ENCODE results near the gene FAM107B. TPM values are rescaled to one million over a fixed set of nuclear protein-coding genes. Genes with fewer than 3 reads are reported as not detected.

The FAM107B gene
- total and polyA plus RNA-seq, 2 of the 13 experiments (the other 11 are each of a cell fraction or from before 2014, with no cell fraction given): 15.7 to 24.8 TPM

- TF ChIP-seq MAF1 (CRISPR knock-in tag; IDR thresholded peaks at IDR 0.05; ENCODE audit: borderline replicate concordance): no peak
- no peak for TF ChIP-seq ZNF441 (CRISPR knock-in tag; IDR thresholded peaks at IDR 0.05; ENCODE audit: borderline replicate concordance)
- 0 out of 2 replicates have a peak, but pooled peaks have one; percentile 37 for TF ChIP-seq CBX5 (CRISPR knock-in tag; IDR thresholded peaks at IDR 0.05; ENCODE audit: borderline replicate concordance)
- TF ChIP-seq PHF8 (CRISPR knock-in tag; IDR thresholded peaks at IDR 0.05): no peak
- no peak for TF ChIP-seq SRSF1 (optimal IDR thresholded peaks at IDR 0.05; ENCODE audit: low read depth, low read length)
- TF ChIP-seq NFYC (CRISPR knock-in tag; IDR thresholded peaks at IDR 0.05): peak; percentile 43; the same call in 1 of the 2 replicates
- TF ChIP-seq THRA (CRISPR knock-in tag; IDR thresholded peaks at IDR 0.05; ENCODE audit: borderline replicate concordance): no peak
- no peak for TF ChIP-seq GMEB2 (CRISPR knock-in tag; IDR thresholded peaks at IDR 0.05; ENCODE audit: low read depth)
- TF ChIP-seq ZBTB37 (CRISPR knock-in tag; IDR thresholded peaks at IDR 0.05): no peak
- TF ChIP-seq HNRNPH1 (optimal IDR thresholded peaks at IDR 0.05; ENCODE audit: low read depth, low read length): no peak
- no peak for TF ChIP-seq ZNF136 (CRISPR knock-in tag; IDR thresholded peaks at IDR 0.05; ENCODE audit: low read depth)
- no peak for TF ChIP-seq KMT2B (CRISPR knock-in tag; IDR thresholded peaks at IDR 0.05)
- TF ChIP-seq FOXK2 (IDR thresholded peaks at IDR 0.05): peak; percentile 46; the same call in 1 of the 2 replicates
- TF ChIP-seq HMGXB3 (CRISPR knock-in tag; IDR thresholded peaks at IDR 0.05; ENCODE audit: borderline replicate concordance): peak; percentile 94
- TF ChIP-seq PBX2 (CRISPR knock-in tag; IDR thresholded peaks at IDR 0.05): no peak
- no peak for TF ChIP-seq ASH2L (IDR thresholded peaks at IDR 0.05; ENCODE audit: insufficient read length, low read depth, low read length)
- no peak for TF ChIP-seq BRCA1 (CRISPR knock-in tag; IDR thresholded peaks at IDR 0.05)
- TF ChIP-seq ZBTB21 (CRISPR knock-in tag; IDR thresholded peaks at IDR 0.05): peak; percentile 65; the same call in 1 of the 2 replicates
- TF ChIP-seq ZNF230 (CRISPR knock-in tag; IDR thresholded peaks at IDR 0.05): no peak
- TF ChIP-seq PHF5A (CRISPR knock-in tag; IDR thresholded peaks at IDR 0.05; ENCODE audit: low read depth, unreplicated experiment): no peak
- no peak for TF ChIP-seq ZBTB8A (CRISPR knock-in tag; IDR thresholded peaks at IDR 0.05; ENCODE audit: borderline replicate concordance, low read depth)
Observed at GRCh38 chr10:14550471-14550981, 224.2 kb downstream of the FAM107B start (continued).
